SK-N-SH (cell line): ENCODE data around the gene WNT9B. TPM values are rescaled to one million over a fixed set of nuclear protein-coding genes. Genes with fewer than 3 reads are reported as not detected.
A peak's percentile ranks its signal among the peaks of the same experiment; 100 is the strongest.

ENCODE experiments used
- CTCF ChIA-PET: fragments of 300-600, 350-600 bp; formaldehyde crosslinking; extraction: SDS; loops from one replicate; lab custom pipeline; 2021; lab: Yijun Ruan, JAX
- POLR2A ChIA-PET: fragments of 350-600 bp; sonication (Branson Sonifier 250); formaldehyde crosslinking; extraction: SDS; loops from one replicate; lab custom pipeline; 2020; ENCODE audit warnings: antibody characterized with exemption, inconsistent platforms; lab: Yijun Ruan, JAX
- DNase-seq: peaks from one replicate; pipeline ENCODE4 v3.0.0; 2012
- H2AFZ ChIP-seq: fragments of 200-600 bp; sonication (generic); 2 replicates; pipeline ENCODE4 v1.8.1; 2016; ENCODE audit warnings: antibody characterized with exemption, mild to moderate bottlenecking, low read depth
- H3F3A ChIP-seq: fragments of 200-600 bp; sonication (generic); replicated peaks from 2 replicates; pipeline ENCODE3; 2016; ENCODE audit warnings: antibody characterized with exemption, mild to moderate bottlenecking; ENCODE audit not compliant: insufficient read depth
- H3K27ac ChIP-seq, 2 experiments: fragments of 200-500 bp in 1 of 2; fragments of 200-600 bp in 1 of 2; sonication (Bioruptor generic) in 1 of 2; sonication (generic), shearing (Covaris generic) in 1 of 2; 2 replicates each; pipeline versions ENCODE4 v1.5.1 to v1.6.1; 2014 to 2016; ENCODE audit warnings: low read depth in 2 of 2, inconsistent platforms in 1 of 2, low read length in 1 of 2, mild to moderate bottlenecking in 1 of 2, mixed read lengths in 1 of 2
- H3K27me3 ChIP-seq: fragments of 200-600 bp; sonication (generic), shearing (Covaris generic); 2 replicates; pipeline ENCODE4 v1.6.1; 2016; ENCODE audit warnings: mixed run types; ENCODE audit not compliant: insufficient read depth
- H3K36me3 ChIP-seq, 2 experiments: fragments of 200-500 bp in 1 of 2; fragments of 200-600 bp in 1 of 2; sonication (Bioruptor generic) in 1 of 2; sonication (generic) in 1 of 2; replicated peaks in 1 of 2; 2 replicates each; pipeline versions ENCODE3 to v1.5.1; 2014 to 2016; ENCODE audit warnings: low read length in 1 of 2, mild to moderate bottlenecking in 1 of 2; ENCODE audit not compliant: insufficient read depth in 2 of 2, control insufficient read depth in 1 of 2
- H3K4me1 ChIP-seq, 2 experiments: fragments of 200-500 bp in 1 of 2; fragments of 200-600 bp in 1 of 2; sonication (Bioruptor generic) in 1 of 2; sonication (generic), shearing (Covaris generic) in 1 of 2; 2 replicates each; pipeline versions ENCODE4 v1.5.1 to v1.6.1; 2014 to 2016; ENCODE audit warnings: low read depth in 1 of 2, low read length in 1 of 2, mixed run types in 1 of 2; ENCODE audit not compliant: insufficient read depth in 2 of 2, control insufficient read depth in 1 of 2
- H3K4me2 ChIP-seq: fragments of 200-600 bp; sonication (generic), shearing (Covaris generic); 2 replicates; pipeline ENCODE4 v1.6.1; 2017; ENCODE audit warnings: mixed run types
- H3K4me3 ChIP-seq, 2 experiments: fragments of 200-500 bp in 1 of 2; fragments of 200-600 bp in 1 of 2; sonication (Bioruptor generic) in 1 of 2; sonication (generic), shearing (Covaris generic) in 1 of 2; 2 replicates each; pipeline versions ENCODE4 v1.5.1 to v1.8.1; 2014 to 2016; ENCODE audit warnings: low read depth in 2 of 2, inconsistent platforms in 1 of 2, low read length in 1 of 2, mild to moderate bottlenecking in 1 of 2, mixed read lengths in 1 of 2, moderate library complexity in 1 of 2
- H3K79me2 ChIP-seq: fragments of 200-600 bp; sonication (generic); 2 replicates; pipeline ENCODE4 v1.8.1; 2017; ENCODE audit warnings: mild to moderate bottlenecking; ENCODE audit not compliant: insufficient read depth
- H3K9ac ChIP-seq: fragments of 200-600 bp; sonication (generic); 2 replicates; pipeline ENCODE4 v1.6.1; 2017; ENCODE audit warnings: mixed run types
- H3K9me2 ChIP-seq: fragments of 200-600 bp; sonication (generic); 2 replicates; pipeline ENCODE4 v1.6.1; 2017; ENCODE audit warnings: mixed run types
- H3K9me3 ChIP-seq: fragments of 200-600 bp; sonication (generic); 2 replicates; pipeline ENCODE4 v1.6.1; 2017; ENCODE audit warnings: mixed run types, mild to moderate bottlenecking, moderate library complexity
- H4K20me1 ChIP-seq: fragments of 200-600 bp; sonication (generic); 2 replicates; pipeline ENCODE4 v1.6.1; 2017; ENCODE audit warnings: mild to moderate bottlenecking, mixed run types; ENCODE audit not compliant: insufficient read depth
- CHD2 ChIP-seq: fragments of 150-350 bp; IDR thresholded peaks from 2 replicates; pipeline ENCODE4 v1.6.1; 2018; ENCODE audit warnings: low read length; ENCODE audit not compliant: partially characterized antibody
- EP300 ChIP-seq, 2 experiments: IDR thresholded peaks; 2 replicates each; pipeline versions ENCODE4 v1.4.0 to v1.6.1; 2012; ENCODE audit warnings: borderline replicate concordance in 1 of 2, low read depth in 1 of 2, low read length in 1 of 2
- EZH2phosphoT487 ChIP-seq: fragments of 200-600 bp; sonication (generic); IDR thresholded peaks from 2 replicates; pipeline ENCODE4 v1.6.1; 2017; ENCODE audit warnings: low read depth, mixed run types, mild to moderate bottlenecking, antibody characterized with exemption, moderate library complexity, borderline replicate concordance
- FOXJ3 ChIP-seq: sonication (generic); formaldehyde crosslinking; IDR thresholded peaks from 2 replicates; pipeline ENCODE4 v1.5.1; 2020; ENCODE audit warnings: mild to moderate bottlenecking, missing genetic modification reagents
- FOXM1 ChIP-seq: IDR thresholded peaks from 2 replicates; pipeline ENCODE4 v1.4.0; 2012; ENCODE audit warnings: low read depth, mild to moderate bottlenecking
- GABPA ChIP-seq: IDR thresholded peaks from 2 replicates; pipeline ENCODE4 v1.4.0; 2012; ENCODE audit warnings: low read depth, mild to moderate bottlenecking
- NFIC ChIP-seq: IDR thresholded peaks from 2 replicates; pipeline ENCODE4 v1.4.0; 2012; ENCODE audit warnings: borderline replicate concordance
- NRF1 ChIP-seq: IDR thresholded peaks from 2 replicates; pipeline ENCODE4 v1.6.1; 2012; ENCODE audit warnings: low read depth, mild to moderate bottlenecking, low read length
- POLR2AphosphoS5 ChIP-seq: IDR thresholded peaks from 2 replicates; pipeline ENCODE4 v1.6.1; 2012; ENCODE audit warnings: low read depth, low read length
- RXRA ChIP-seq: IDR thresholded peaks from 2 replicates; pipeline ENCODE4 v1.4.0; 2012; ENCODE audit warnings: low read depth, mild to moderate bottlenecking, borderline replicate concordance
- TAF1 ChIP-seq: IDR thresholded peaks from 2 replicates; pipeline ENCODE4 v1.6.1; 2012; ENCODE audit warnings: low read depth, mild to moderate bottlenecking, low read length, moderate library complexity, borderline replicate concordance
- TEAD4 ChIP-seq: IDR thresholded peaks from 2 replicates; pipeline ENCODE4 v1.4.0; 2012; ENCODE audit warnings: mild to moderate bottlenecking, borderline replicate concordance; ENCODE audit not compliant: insufficient read depth
- WGBS: methylation state at CpG from one replicate; pipeline ENCODE4 v1.1.6; 2017; ENCODE audit warnings: low lambda C conversion rate; 5-methylcytosine and 5-hydroxymethylcytosine counted together
- polyA plus RNA-seq, 3 experiments: library from polyadenylated mRNA; depleted of rRNA; stranded (reverse); fragments of >200 nt; gene quantifications; 2 replicates each; pipeline ENCODE4 v1.2.3, GENCODE V29; 2012
- TF ChIP-seq, protein P1 (sequence below): IDR thresholded peaks from 2 replicates; pipeline ENCODE4 v1.4.0; 2012; ENCODE audit warnings: low read depth
- TF ChIP-seq, protein P2 (sequence below): IDR thresholded peaks from 2 replicates; pipeline ENCODE4 v1.4.0; 2012; ENCODE audit warnings: low read depth, borderline replicate concordance
- TF ChIP-seq, protein P3 (sequence below): IDR thresholded peaks from 2 replicates; pipeline ENCODE4 v1.4.0; 2012; ENCODE audit warnings: low read depth, borderline replicate concordance
- TF ChIP-seq, protein P4 (sequence below): fragments of 200-600 bp; sonication (generic); IDR thresholded peaks from 2 replicates; pipeline ENCODE4 v1.6.1; 2017; ENCODE audit warnings: antibody characterized with exemption, mild to moderate bottlenecking, moderate library complexity
- TF ChIP-seq, protein P5 (sequence below): IDR thresholded peaks from 2 replicates; pipeline ENCODE4 v1.6.1; 2012; ENCODE audit warnings: mild to moderate bottlenecking, low read depth, low read length, moderate library complexity
- TF ChIP-seq, protein P6 (sequence below): IDR thresholded peaks from 2 replicates; pipeline ENCODE4; 2012

Gene WNT9B
- polyA plus RNA-seq, 1 of the 3 experiments (the other 2 are of a cell fraction), result not detected

DNA sequence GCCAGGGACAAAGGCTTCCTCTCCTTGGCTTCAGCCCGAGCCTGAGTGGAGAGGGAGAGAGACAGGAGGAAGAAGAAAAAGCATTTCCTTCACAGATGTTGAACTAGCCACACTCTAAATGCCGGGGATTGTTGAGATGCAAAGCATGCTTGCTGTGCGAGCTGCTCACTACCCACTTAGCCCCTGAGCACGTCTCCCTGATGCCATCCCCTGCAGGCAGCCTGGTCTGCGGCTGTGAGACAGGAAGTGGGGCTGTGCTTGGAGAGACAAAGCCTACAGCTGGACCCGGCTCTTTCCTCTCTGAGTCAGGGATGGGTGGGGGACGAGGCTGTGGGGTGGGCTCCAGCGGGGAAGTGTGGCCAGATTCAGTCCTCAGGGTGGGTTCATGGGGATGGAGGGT is 13.7 kb downstream of the WNT9B start:
- Histone ChIP-seq H3K36me3 (no peaks in the 10 kb centered on the region), H2AFZ (no peak overlapping the region), H3K9me2 (no peaks in the 10 kb centered on the region), H3K4me2 (no peak overlapping the region), H3F3A (no peaks in the 10 kb centered on the region), H3K9me3 (no peaks in the 10 kb centered on the region), H3K4me1 (peaks cover 0 to 5% of the 10 kb centered on the region in 2 experiments; a peak in 1 of 4 replicates), H3K4me3 (no peak overlapping the region), H3K27ac (no peak overlapping the region), H4K20me1 (no peaks in the 10 kb centered on the region), H3K9ac (no peak overlapping the region), H3K79me2 (no peaks in the 10 kb centered on the region), H3K27me3 (0 out of 2 replicates have a peak, but pooled peaks cover 2% of the 10 kb centered on the region)
- WGBS, result 41% methylated on average over 8 of the region's 8 CpGs
- TF ChIP-seq EP300 (IDR thresholded peaks at IDR 0.05; ENCODE audit: borderline replicate concordance in 1 of 2, low read depth in 1 of 2, low read length in 1 of 2) (no peak), NFIC (no peak), FOXM1 (no peak), EZH2phosphoT487 (no peak)
- TF ChIP-seq, protein P1, sequence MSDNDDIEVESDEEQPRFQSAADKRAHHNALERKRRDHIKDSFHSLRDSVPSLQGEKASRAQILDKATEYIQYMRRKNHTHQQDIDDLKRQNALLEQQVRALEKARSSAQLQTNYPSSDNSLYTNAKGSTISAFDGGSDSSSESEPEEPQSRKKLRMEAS, result no peak
- TF ChIP-seq, protein P2, sequence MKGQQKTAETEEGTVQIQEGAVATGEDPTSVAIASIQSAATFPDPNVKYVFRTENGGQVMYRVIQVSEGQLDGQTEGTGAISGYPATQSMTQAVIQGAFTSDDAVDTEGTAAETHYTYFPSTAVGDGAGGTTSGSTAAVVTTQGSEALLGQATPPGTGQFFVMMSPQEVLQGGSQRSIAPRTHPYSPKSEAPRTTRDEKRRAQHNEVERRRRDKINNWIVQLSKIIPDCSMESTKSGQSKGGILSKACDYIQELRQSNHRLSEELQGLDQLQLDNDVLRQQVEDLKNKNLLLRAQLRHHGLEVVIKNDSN, result no peak
- CTCF ChIA-PET, result interaction anchor here (0.8 to 4.6 kb wide), 5 partner anchors 11 to 136 kb away, joined by 3 to 21 read pairs (median 3); no protein-coding TSS in a partner anchor
- POLR2A ChIA-PET, result no interaction called here
- peak; percentile 51 for DNase-seq

DNA sequence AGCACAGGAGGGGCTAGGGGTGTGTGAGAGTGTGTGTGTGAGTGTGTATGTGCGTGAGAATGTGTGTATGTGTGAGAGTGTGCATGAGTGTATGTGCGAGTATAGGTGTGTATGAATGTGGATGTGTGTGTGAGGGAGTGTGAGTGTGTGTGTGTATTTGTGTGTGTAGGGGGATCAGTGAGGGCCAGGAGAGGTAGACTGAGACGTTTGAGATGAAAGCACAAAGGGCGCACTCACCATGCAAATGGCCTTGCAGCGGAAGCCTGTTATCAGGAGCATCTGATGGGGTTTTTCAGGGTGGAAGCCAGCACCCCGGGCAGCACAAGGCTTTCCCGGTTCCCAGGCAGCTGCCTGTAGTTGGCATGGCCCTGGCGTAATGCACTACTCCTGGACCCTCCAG is 14.9 kb downstream of the WNT9B start:
- Histone ChIP-seq H3F3A (no peaks in the 10 kb centered on the region), H3K36me3 (no peaks in the 10 kb centered on the region), H3K4me1 (peaks cover 0 to 5% of the 10 kb centered on the region in 2 experiments; a peak in 1 of 4 replicates), H3K9me3 (no peaks in the 10 kb centered on the region), H3K79me2 (no peaks in the 10 kb centered on the region), H3K9ac (no peak overlapping the region), H2AFZ (no peak overlapping the region), H3K4me2 (no peak overlapping the region), H3K4me3 (no peak overlapping the region), H3K27ac (no peak overlapping the region), H4K20me1 (no peaks in the 10 kb centered on the region), H3K27me3 (peaks cover under 1% of the 10 kb centered on the region; the same call in 1 of the 2 replicates), H3K9me2 (no peaks in the 10 kb centered on the region)
- 51% methylated on average over 8 of the region's 8 CpGs for WGBS
- CTCF ChIA-PET, result interaction anchor here (0.6 to 4.6 kb wide), 5 partner anchors 12 to 75 kb away, joined by 3 to 21 read pairs (median 3); no protein-coding TSS in a partner anchor
- POLR2A ChIA-PET, result no interaction called here
- DNase-seq, result no peak
- TF ChIP-seq GABPA, result no peak
- TF ChIP-seq, protein P3, sequence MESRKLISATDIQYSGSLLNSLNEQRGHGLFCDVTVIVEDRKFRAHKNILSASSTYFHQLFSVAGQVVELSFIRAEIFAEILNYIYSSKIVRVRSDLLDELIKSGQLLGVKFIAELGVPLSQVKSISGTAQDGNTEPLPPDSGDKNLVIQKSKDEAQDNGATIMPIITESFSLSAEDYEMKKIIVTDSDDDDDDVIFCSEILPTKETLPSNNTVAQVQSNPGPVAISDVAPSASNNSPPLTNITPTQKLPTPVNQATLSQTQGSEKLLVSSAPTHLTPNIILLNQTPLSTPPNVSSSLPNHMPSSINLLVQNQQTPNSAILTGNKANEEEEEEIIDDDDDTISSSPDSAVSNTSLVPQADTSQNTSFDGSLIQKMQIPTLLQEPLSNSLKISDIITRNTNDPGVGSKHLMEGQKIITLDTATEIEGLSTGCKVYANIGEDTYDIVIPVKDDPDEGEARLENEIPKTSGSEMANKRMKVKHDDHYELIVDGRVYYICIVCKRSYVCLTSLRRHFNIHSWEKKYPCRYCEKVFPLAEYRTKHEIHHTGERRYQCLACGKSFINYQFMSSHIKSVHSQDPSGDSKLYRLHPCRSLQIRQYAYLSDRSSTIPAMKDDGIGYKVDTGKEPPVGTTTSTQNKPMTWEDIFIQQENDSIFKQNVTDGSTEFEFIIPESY, result no peak
- TF ChIP-seq NRF1, result no peak
- TF ChIP-seq, protein P4, sequence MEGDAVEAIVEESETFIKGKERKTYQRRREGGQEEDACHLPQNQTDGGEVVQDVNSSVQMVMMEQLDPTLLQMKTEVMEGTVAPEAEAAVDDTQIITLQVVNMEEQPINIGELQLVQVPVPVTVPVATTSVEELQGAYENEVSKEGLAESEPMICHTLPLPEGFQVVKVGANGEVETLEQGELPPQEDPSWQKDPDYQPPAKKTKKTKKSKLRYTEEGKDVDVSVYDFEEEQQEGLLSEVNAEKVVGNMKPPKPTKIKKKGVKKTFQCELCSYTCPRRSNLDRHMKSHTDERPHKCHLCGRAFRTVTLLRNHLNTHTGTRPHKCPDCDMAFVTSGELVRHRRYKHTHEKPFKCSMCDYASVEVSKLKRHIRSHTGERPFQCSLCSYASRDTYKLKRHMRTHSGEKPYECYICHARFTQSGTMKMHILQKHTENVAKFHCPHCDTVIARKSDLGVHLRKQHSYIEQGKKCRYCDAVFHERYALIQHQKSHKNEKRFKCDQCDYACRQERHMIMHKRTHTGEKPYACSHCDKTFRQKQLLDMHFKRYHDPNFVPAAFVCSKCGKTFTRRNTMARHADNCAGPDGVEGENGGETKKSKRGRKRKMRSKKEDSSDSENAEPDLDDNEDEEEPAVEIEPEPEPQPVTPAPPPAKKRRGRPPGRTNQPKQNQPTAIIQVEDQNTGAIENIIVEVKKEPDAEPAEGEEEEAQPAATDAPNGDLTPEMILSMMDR, result no peak
- no peak for TF ChIP-seq TAF1
- TF ChIP-seq, protein P5, sequence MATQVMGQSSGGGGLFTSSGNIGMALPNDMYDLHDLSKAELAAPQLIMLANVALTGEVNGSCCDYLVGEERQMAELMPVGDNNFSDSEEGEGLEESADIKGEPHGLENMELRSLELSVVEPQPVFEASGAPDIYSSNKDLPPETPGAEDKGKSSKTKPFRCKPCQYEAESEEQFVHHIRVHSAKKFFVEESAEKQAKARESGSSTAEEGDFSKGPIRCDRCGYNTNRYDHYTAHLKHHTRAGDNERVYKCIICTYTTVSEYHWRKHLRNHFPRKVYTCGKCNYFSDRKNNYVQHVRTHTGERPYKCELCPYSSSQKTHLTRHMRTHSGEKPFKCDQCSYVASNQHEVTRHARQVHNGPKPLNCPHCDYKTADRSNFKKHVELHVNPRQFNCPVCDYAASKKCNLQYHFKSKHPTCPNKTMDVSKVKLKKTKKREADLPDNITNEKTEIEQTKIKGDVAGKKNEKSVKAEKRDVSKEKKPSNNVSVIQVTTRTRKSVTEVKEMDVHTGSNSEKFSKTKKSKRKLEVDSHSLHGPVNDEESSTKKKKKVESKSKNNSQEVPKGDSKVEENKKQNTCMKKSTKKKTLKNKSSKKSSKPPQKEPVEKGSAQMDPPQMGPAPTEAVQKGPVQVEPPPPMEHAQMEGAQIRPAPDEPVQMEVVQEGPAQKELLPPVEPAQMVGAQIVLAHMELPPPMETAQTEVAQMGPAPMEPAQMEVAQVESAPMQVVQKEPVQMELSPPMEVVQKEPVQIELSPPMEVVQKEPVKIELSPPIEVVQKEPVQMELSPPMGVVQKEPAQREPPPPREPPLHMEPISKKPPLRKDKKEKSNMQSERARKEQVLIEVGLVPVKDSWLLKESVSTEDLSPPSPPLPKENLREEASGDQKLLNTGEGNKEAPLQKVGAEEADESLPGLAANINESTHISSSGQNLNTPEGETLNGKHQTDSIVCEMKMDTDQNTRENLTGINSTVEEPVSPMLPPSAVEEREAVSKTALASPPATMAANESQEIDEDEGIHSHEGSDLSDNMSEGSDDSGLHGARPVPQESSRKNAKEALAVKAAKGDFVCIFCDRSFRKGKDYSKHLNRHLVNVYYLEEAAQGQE, result no peak
- TF ChIP-seq, protein P6, sequence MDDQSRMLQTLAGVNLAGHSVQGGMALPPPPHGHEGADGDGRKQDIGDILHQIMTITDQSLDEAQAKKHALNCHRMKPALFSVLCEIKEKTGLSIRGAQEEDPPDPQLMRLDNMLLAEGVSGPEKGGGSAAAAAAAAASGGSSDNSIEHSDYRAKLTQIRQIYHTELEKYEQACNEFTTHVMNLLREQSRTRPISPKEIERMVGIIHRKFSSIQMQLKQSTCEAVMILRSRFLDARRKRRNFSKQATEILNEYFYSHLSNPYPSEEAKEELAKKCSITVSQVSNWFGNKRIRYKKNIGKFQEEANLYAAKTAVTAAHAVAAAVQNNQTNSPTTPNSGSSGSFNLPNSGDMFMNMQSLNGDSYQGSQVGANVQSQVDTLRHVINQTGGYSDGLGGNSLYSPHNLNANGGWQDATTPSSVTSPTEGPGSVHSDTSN, result no peak
- no peak for TF ChIP-seq TEAD4
- TF ChIP-seq POLR2AphosphoS5, result no peak
- no peak for TF ChIP-seq FOXJ3 (CRISPR knock-in tag)
- no peak for TF ChIP-seq CHD2
- TF ChIP-seq RXRA, result no peak
- TF ChIP-seq FOXM1, result no peak
